GM18507 (cell line): ENCODE measurements around the gene PLA2G10.
"Not testable (repeated sequence)": the region's sequence is repeated elsewhere in the genome, so short reads cannot be mapped to it uniquely, and the experiment has no call there.

Source experiments
- DNase-seq: peaks from one replicate; pipeline ENCODE4 v3.0.0; 2011; ENCODE audit warnings: low read depth; ENCODE audit not compliant: insufficient read length; ENCODE audit errors: extremely low spot score
- FAIRE-seq: peaks from 2 replicates; lab custom pipeline; 2011; peaks lifted over from hg19 to GRCh38; lab: Jason Lieb, UNC

Gene PLA2G10

GRCh38 chr16:14694129-14694528 lies at the start of gene PLA2G10:
Gene PLA2G10 (minus strand): TSS chr16:14694308. CDS start chr16:14694229, 79 bp downstream.
- not testable (repeated sequence) for FAIRE-seq, DNase-seq

- DNase-seq, result not testable (repeated sequence)
- FAIRE-seq, result peak; percentile 91
Measured at GRCh38 chr16:14742273-14743128, 48.4 kb upstream of the PLA2G10 start, which contains the start of gene NPIPA2. Gene NPIPA2 (plus strand): TSS chr16:14742533. CDS start chr16:14748066, 5,533 bp downstream.

- DNase-seq, FAIRE-seq: not testable (repeated sequence)
Measured at GRCh38 chr16:14741794-14742193, 47.7 kb upstream of the PLA2G10 start.

GRCh38 chr16:14740832-14741385 lies 46.8 kb upstream of the PLA2G10 start:
- FAIRE-seq, DNase-seq: not testable (repeated sequence)

- not testable (repeated sequence) for FAIRE-seq, DNase-seq
Measured at GRCh38 chr16:14733233-14733632, 39.1 kb upstream of the PLA2G10 start.

- peak; percentile 84 for FAIRE-seq
- not testable (repeated sequence) for DNase-seq
Measured at GRCh38 chr16:14703156-14704011, 9.3 kb upstream of the PLA2G10 start, which contains the start of gene NPIPA3. Gene NPIPA3 (plus strand): TSS chr16:14703411. CDS start chr16:14708944, 5,533 bp downstream.

- not testable (repeated sequence) for FAIRE-seq, DNase-seq
Measured at GRCh38 chr16:14702672-14703071, 8.6 kb upstream of the PLA2G10 start.

GRCh38 chr16:14701859-14702258 lies 7.8 kb upstream of the PLA2G10 start:
- DNase-seq, FAIRE-seq: not testable (repeated sequence)

GRCh38 chr16:14685870-14686793 lies 8.0 kb downstream of the PLA2G10 start:
- FAIRE-seq, DNase-seq: not testable (repeated sequence)

- no peak for FAIRE-seq
Measured at GRCh38 chr16:14682121-14682520, 12.0 kb downstream of the PLA2G10 start.

GRCh38 chr16:14681115-14681514 lies 13.0 kb downstream of the PLA2G10 start:
- FAIRE-seq, result no peak
- DNase-seq, result no peak

More at GRCh38 chr16:14682121-14682520, 12.0 kb downstream of the PLA2G10 start:
- no peak for DNase-seq

- not testable (repeated sequence) for DNase-seq, FAIRE-seq
Measured at GRCh38 chr16:14680396-14680795, 13.7 kb downstream of the PLA2G10 start.

GRCh38 chr16:14678748-14679497 lies 15.2 kb downstream of the PLA2G10 start:
- DNase-seq, result no peak
- FAIRE-seq, result no peak

GRCh38 chr16:14677627-14678026 lies 16.5 kb downstream of the PLA2G10 start:
- FAIRE-seq (no peak), DNase-seq (no peak)

GRCh38 chr16:14676633-14677032 lies 17.5 kb downstream of the PLA2G10 start:
- no peak for FAIRE-seq
- DNase-seq, result no peak

- FAIRE-seq (peak; percentile 89), DNase-seq (peak; percentile 45)
Measured at GRCh38 chr16:14672403-14672971, 21.6 kb downstream of the PLA2G10 start.

- FAIRE-seq (no peak), DNase-seq (no peak)
Measured at GRCh38 chr16:14669776-14670175, 24.3 kb downstream of the PLA2G10 start.
